Adrenal gland (tissue), 12 donors: ENCODE data around the gene CNTNAP2. TPM values are rescaled to one million over a fixed set of nuclear protein-coding genes. Genes with fewer than 3 reads are reported as not detected.

Source experiments
- DNase-seq, 7 donors: peaks; one replicate each; pipeline ENCODE4 v3.0.0-alpha.2; 2019 to 2020
- H3K27ac ChIP-seq, 5 donors: fragments of 200-600 bp; sonication (generic) in 4 of 5; 1 replicate in 3 of 5; 2 replicates in 2 of 5; pipeline versions ENCODE4 v1.5.1 to v1.8.0; 2016 to 2020; ENCODE audit warnings: mild to moderate bottlenecking in 1 of 5
- H3K27me3 ChIP-seq: fragments of 200-600 bp; 2 replicates; pipeline ENCODE4 v1.8.0; 2021
- H3K36me3 ChIP-seq, 2 donors: fragments of 200-600 bp; replicated peaks in 1 of 2; 1 replicate in 1 of 2; 2 replicates in 1 of 2; pipeline versions ENCODE4 v1.5.1 to v1.8.0; 2018 to 2022
- H3K4me1 ChIP-seq, 2 donors: fragments of 200-600 bp; replicated peaks in 1 of 2; 1 replicate in 1 of 2; 2 replicates in 1 of 2; pipeline versions ENCODE4 v1.5.1 to v1.8.0; 2018 to 2021
- H3K4me3 ChIP-seq, 4 donors: fragments of 200-600 bp; sonication (generic) in 3 of 4; one replicate each; pipeline ENCODE4 v1.5.1; 2016 to 2018
- H3K9me3 ChIP-seq, 3 donors: fragments of 200-600 bp; sonication (generic) in 1 of 3; replicated peaks in 1 of 3; 1 replicate in 2 of 3; 2 replicates in 1 of 3; pipeline versions ENCODE4 v1.5.1 to v1.8.0; 2016 to 2021
- POLR2A ChIP-seq, 2 donors: fragments of 450-650 bp; IDR thresholded peaks; one replicate each; pipeline ENCODE4 v1.6.1; 2017; ENCODE audit warnings: antibody characterized with exemption in 2 of 2, mild to moderate bottlenecking in 2 of 2, moderate library complexity in 1 of 2
- WGBS, 4 donors: extraction: QIAGEN DNeasy Blood & Tissue Kit in 2 of 4; methylation state at CpG; one replicate each; pipeline versions ENCODE4 v1.1.5 to v1.1.7; 2013 to 2017; 5-methylcytosine and 5-hydroxymethylcytosine counted together
- intact Hi-C, 2 donors: fragments of 100-400 bp; cut with DNase I; formaldehyde crosslinking; loops; one replicate each; pipeline versions ENCODE4 v1.14.1 to v1.15.0; 2022 to 2023
- polyA plus RNA-seq, 3 donors: library from polyadenylated mRNA; stranded (reverse); fragments of 200-250 nt in 2 of 3; fragments of 350-450 nt in 1 of 3; fragmentation: Illumina TruSeq in 1 of 3; extraction: RNeasy Lipid Tissue Mini Kit (QIAGEN cat#74804) in 1 of 3; gene quantifications; one replicate each; pipeline ENCODE4 v1.2.3, GENCODE V29; 2013 to 2014
- total RNA-seq, 9 donors: library from RNA; depleted of rRNA in 4 of 9; stranded (reverse); fragments of >200 nt in 4 of 9; fragments of 120-200 nt in 1 of 9; fragmentation: NEBNext Ultra II Directional in 1 of 9; extraction: Animal tissue kit (Norgen Biotek cat#: 25700) in 1 of 9; gene quantifications; one replicate each; pipeline versions ENCODE4 v1.1.0 to v1.2.4, GENCODE V29; 2013 to 2023
- TF ChIP-seq, protein P1 (sequence below), 6 experiments: fragments of 450-650 bp in 4 of 6; fragments of 200-600 bp in 2 of 6; sonication (generic) in 1 of 6; IDR thresholded peaks; 1 replicate in 5 of 6; 2 replicates in 1 of 6; pipeline versions ENCODE4 v1.5.1 to v1.8.0; 2016 to 2021; ENCODE audit warnings: antibody characterized with exemption in 6 of 6, mild to moderate bottlenecking in 2 of 6, moderate library complexity in 1 of 6
- donor health status: healthy with polysubstance abuse.
- donor health status: Bipolar disorder and iron deficiency.
- donor health status: DM: yes; HTN: yes; CAD: no.
- donor health status: DM: no; HTN: no; CAD: no.
- donor health status: DM: no; HTN: no; CAD: no.
- donor health status: DM: yes; HTN: yes; CAD: no.

CNTNAP2 gene
- total and polyA plus RNA-seq, 12 donors, result 0.14 to 6.3 (median 1.8) TPM; not detected in 2

DNA sequence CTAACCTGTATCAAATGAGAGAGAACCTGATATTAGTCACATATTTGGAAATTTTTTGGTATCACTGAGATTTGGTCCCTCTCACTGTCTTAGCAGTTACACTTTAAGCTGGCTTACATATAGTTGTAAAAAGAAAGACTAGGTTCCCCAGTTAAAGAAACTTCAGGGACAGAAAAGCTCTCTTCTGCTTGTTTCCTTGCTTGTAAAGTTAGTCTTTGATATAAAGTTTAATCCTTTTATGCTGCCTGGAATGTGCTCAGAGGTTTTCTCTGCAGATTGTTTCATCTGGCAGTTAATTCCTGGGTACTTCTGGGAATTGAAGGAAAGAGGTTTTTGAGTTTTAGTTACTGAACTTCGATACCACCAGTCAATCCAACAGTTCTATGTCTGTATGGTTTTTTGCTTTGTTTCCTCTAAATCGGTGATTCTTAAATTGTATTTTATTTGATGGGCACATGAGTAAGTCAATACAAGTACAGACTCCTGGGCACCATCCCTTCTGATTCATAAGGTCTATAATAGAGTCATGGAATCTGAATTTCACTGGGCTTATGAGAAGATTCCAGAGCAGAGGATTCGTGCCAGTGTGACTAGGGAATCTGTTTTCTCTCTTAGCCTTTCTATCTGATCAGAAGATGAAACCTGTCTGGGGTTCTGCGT, 1393.1 kb downstream of the CNTNAP2 start:
- 75 to 79% (median 77%) methylated on average over 4 of the region's 4 CpGs for WGBS, 4 donors
- intact Hi-C loops, result no loop called here
- no peaks in the 10 kb centered on the region for H3K9me3 ChIP-seq

DNA sequence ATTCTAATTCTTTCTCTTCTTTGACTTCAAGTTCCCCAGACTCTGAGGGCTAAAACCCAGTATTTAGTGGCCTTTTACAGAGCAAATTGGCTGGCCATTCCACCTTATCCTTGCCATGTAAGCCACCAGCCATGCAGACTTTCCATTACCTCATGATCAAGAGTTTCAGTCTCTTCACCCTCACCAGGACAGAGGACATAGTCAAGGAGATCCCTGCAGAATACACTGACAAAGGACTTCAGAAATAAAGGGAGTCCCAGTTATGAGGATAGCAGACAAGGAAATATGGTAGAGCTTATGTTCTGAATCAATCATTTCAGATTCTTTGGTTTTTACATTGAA, 1393.6 kb downstream of the CNTNAP2 start:
- Histone ChIP-seq H3K9me3 (no peaks in the 10 kb centered on the region), H3K4me1 (no peaks in the 10 kb centered on the region), H3K27ac (no peak overlapping the region), H3K27me3 (no peaks in the 10 kb centered on the region), H3K4me3 (no peak overlapping the region), H3K36me3 (no peaks in the 10 kb centered on the region)
- no peak for TF ChIP-seq POLR2A (IDR thresholded peaks at IDR 0.05)
- TF ChIP-seq, protein P1, sequence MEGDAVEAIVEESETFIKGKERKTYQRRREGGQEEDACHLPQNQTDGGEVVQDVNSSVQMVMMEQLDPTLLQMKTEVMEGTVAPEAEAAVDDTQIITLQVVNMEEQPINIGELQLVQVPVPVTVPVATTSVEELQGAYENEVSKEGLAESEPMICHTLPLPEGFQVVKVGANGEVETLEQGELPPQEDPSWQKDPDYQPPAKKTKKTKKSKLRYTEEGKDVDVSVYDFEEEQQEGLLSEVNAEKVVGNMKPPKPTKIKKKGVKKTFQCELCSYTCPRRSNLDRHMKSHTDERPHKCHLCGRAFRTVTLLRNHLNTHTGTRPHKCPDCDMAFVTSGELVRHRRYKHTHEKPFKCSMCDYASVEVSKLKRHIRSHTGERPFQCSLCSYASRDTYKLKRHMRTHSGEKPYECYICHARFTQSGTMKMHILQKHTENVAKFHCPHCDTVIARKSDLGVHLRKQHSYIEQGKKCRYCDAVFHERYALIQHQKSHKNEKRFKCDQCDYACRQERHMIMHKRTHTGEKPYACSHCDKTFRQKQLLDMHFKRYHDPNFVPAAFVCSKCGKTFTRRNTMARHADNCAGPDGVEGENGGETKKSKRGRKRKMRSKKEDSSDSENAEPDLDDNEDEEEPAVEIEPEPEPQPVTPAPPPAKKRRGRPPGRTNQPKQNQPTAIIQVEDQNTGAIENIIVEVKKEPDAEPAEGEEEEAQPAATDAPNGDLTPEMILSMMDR (IDR thresholded peaks at IDR 0.05), result no peak
- intact Hi-C loops, result no loop called here
- no peak for DNase-seq

More for the DNA sequence above, 1393.1 kb downstream of the CNTNAP2 start:
- Histone ChIP-seq H3K27ac (no peak overlapping the region), H3K4me1 (no peaks in the 10 kb centered on the region), H3K4me3 (no peak overlapping the region), H3K27me3 (no peaks in the 10 kb centered on the region), H3K36me3 (no peaks in the 10 kb centered on the region)
- no peak for DNase-seq
- TF ChIP-seq, protein P1 (IDR thresholded peaks at IDR 0.05), result no peak
- no peak for TF ChIP-seq POLR2A (IDR thresholded peaks at IDR 0.05)

DNA sequence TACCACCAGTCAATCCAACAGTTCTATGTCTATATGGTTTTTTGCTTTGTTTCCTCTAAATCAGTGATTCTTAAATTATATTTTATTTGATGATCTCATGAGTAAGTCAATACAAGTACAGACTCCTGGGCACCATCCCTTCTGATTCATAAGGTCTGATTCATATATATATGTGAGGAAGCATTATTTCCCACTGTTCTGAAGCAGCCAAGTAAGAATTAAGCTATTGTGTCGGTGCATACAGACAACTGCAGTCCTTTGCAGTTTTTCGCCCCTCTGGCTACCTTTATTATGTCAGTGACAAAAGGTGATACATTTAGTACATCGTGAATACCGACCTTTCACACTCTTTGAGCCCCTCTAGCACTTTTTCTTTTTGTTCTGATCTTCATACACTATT, 1394.3 kb downstream of the CNTNAP2 start:
- Histone ChIP-seq H3K27ac (no peak overlapping the region), H3K4me3 (no peak overlapping the region), H3K4me1 (no peaks in the 10 kb centered on the region), H3K27me3 (no peaks in the 10 kb centered on the region), H3K9me3 (no peaks in the 10 kb centered on the region), H3K36me3 (no peaks in the 10 kb centered on the region)
- DNase-seq, result no peak
- 58 to 72% (median 66%) methylated on average over 4 of the region's 4 CpGs for WGBS, 4 donors
- intact Hi-C loops, result no loop called here
- TF ChIP-seq POLR2A (IDR thresholded peaks at IDR 0.05), result no peak
- TF ChIP-seq, protein P1 (IDR thresholded peaks at IDR 0.05), result no peak

DNA sequence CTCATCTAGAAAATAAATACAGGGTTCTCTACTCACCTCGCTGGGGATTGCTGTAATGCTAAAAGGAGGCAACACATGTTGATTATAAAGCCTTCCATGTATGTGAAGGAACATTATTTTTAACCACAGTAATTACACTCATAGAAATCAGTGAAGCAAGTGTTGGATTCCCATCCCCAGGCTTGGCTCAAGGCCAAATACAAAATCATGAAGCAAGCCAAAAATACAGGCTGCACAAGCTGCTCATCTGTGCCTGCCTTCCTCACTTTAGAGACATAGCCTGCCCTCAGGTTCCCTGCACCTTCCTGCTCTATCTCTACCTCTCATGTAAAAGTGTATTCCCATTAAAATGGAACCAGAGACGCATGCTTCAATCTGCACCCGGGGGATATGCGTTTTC, 1396.8 kb downstream of the CNTNAP2 start:
- no peak overlapping the region for H3K4me3 ChIP-seq
- H3K36me3 ChIP-seq, result no peaks in the 10 kb centered on the region
- TF ChIP-seq, protein P1 (IDR thresholded peaks at IDR 0.05), result no peak
- TF ChIP-seq POLR2A (IDR thresholded peaks at IDR 0.05), result no peak
- DNase-seq, result no peak
- 58 to 68% (median 64%) methylated on average over 4 of the region's 4 CpGs for WGBS, 4 donors
- H3K9me3 ChIP-seq, result no peaks in the 10 kb centered on the region
- H3K4me1 ChIP-seq, result no peaks in the 10 kb centered on the region
- intact Hi-C loops, result no loop called here
- no peaks in the 10 kb centered on the region for H3K27me3 ChIP-seq
- no peak overlapping the region for H3K27ac ChIP-seq
